Fibroblast of mammary gland (primary cell): ENCODE data around the gene HBB.

Experiments
- DNase-seq: peaks from one replicate; pipeline ENCODE4 v3.0.0-alpha.2; 2010; ENCODE audit warnings: low read depth
- H3K4me3 ChIP-seq: 2 replicates; pipeline ENCODE4 v1.5.1; 2011; ENCODE audit warnings: low read depth, mild to moderate bottlenecking, low read length, moderate library complexity; ENCODE audit not compliant: control insufficient read depth
- TF ChIP-seq, protein P1 (sequence below): conservative IDR thresholded peaks from 2 replicates; pipeline ENCODE4 v1.5.1; 2011; ENCODE audit warnings: low read depth, low read length, inconsistent platforms; ENCODE audit not compliant: control insufficient read depth, insufficient read depth

HBB gene

DNA sequence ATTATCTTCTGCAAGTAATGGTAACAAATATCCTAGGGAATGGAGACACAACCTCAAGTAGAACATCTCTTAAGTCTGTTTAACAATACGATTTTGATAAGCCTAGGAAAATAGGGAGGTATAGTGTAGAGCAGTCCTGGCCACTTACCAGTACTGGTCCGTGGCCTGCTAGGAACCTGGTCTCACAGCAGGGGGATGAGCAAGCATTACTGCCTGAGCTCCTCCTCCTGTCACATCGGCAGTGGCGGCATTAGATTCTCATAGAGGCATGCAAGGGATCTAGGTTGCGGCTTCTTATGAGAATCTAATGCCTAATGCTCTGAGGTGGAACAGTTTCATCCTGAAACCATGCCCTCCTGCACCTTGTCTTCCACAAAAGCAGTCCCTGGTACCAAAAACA lies 30.8 kb downstream of the HBB start:
- TF ChIP-seq, protein P1, sequence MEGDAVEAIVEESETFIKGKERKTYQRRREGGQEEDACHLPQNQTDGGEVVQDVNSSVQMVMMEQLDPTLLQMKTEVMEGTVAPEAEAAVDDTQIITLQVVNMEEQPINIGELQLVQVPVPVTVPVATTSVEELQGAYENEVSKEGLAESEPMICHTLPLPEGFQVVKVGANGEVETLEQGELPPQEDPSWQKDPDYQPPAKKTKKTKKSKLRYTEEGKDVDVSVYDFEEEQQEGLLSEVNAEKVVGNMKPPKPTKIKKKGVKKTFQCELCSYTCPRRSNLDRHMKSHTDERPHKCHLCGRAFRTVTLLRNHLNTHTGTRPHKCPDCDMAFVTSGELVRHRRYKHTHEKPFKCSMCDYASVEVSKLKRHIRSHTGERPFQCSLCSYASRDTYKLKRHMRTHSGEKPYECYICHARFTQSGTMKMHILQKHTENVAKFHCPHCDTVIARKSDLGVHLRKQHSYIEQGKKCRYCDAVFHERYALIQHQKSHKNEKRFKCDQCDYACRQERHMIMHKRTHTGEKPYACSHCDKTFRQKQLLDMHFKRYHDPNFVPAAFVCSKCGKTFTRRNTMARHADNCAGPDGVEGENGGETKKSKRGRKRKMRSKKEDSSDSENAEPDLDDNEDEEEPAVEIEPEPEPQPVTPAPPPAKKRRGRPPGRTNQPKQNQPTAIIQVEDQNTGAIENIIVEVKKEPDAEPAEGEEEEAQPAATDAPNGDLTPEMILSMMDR, result no peak
- H3K4me3 ChIP-seq, result no peak overlapping the region
- no peak for DNase-seq

DNA sequence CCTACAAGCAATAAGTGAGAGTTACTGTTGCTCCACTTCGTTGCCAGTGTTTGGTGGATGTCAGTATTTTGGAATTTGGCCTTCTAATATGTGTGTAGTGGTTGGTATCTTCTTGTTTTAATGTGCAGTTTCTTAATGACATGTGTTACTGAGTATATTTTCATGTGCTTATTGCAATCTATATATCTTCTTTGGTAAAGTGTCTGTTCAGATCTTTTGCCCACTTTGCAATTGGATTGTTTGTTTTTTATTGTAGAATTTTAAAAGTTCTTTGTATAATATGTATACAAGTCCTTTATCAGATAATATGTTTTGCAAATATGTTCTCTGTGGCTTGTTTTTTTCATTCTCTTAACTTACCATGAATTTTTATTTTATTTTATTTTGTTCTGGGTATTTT lies 34.1 kb downstream of the HBB start:
- no peak for DNase-seq
- TF ChIP-seq, protein P1, result no peak
- no peak overlapping the region for H3K4me3 ChIP-seq

DNA sequence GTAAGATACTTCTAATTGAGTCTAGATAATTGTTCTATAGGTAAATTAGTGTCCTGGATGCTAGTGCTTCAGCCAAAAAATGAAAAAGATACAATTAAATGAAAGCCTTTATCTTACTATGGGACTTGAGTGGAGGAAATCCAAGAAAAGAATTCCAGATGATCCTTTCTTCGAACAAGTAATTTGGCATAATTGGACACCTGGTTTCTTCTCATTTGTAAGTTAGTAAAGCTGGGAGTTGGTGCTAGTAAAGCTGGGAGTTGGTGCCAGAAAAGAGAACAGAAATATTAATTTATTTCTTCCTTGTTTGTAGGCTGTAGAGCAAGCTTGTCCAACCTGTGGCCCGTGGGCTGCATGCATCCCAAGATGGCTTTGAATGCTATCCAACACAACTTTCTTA lies 38.7 kb downstream of the HBB start:
- no peak for DNase-seq
- H3K4me3 ChIP-seq, result no peak overlapping the region
- TF ChIP-seq, protein P1, result no peak

DNA sequence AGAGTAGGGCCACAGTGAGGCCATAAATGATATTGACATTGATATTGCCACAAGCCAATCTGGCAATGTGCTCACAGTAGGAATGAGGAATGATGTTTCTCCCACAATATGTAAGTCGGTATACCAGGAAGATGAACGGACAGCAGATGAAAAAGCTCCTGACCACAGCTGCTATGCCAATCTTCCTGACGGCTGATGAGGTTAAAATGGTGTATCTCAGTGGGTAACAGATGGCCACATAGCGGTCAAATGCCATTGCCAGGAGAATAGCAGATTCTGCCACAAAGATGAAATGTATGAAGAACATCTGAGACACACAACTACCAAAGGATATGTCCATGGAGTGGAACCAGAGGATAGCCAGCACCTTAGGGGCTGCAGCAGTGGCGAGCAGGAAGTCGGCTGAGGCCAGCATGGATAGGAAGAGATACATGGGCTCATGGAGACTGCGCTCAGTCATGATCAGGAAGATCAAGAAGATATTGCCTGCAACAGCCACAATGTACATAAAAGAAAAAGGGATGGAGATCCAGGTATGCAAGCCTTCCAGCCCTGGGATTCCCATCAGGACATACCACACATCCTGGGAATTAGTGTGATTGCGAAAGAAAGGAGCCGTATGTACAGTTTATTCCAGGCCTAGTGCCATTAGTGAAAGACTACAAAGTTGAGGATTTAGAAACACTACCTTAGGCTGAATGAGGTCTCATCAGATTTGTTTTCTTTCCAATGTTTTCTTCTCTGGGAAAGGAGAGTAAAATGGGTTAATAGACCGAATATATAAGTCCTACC lies 48.6 kb downstream of the HBB start:
- TF ChIP-seq, protein P1, result no peak
- DNase-seq, result no peak
- no peak overlapping the region for H3K4me3 ChIP-seq
